Spinal cord (tissue), 10 donors: ENCODE measurements around the gene ARID3A. TPM values are rescaled to one million over a fixed set of nuclear protein-coding genes. Genes with fewer than 3 reads are reported as not detected.

Source experiments
- DNase-seq, 6 donors: peaks; one replicate each; pipeline versions ENCODE4 v3.0.0 to v3.0.0-alpha.2; 2013 to 2015; ENCODE audit warnings: low spot score in 6 of 6, low read depth in 4 of 6
- H3K27ac ChIP-seq: one replicate; pipeline ENCODE4 v1.5.1; 2013; ENCODE audit warnings: low read depth, low read length, control low read depth
- H3K27me3 ChIP-seq: one replicate; pipeline ENCODE4 v1.6.1; 2013; ENCODE audit warnings: low read length; ENCODE audit not compliant: control insufficient read depth, insufficient read depth
- H3K36me3 ChIP-seq: one replicate; pipeline ENCODE4 v1.6.1; 2013; ENCODE audit warnings: low read length; ENCODE audit not compliant: control insufficient read depth, insufficient read depth
- H3K4me1 ChIP-seq: one replicate; pipeline ENCODE4 v1.6.1; 2013; ENCODE audit warnings: low read length; ENCODE audit not compliant: control insufficient read depth, insufficient read depth
- H3K4me3 ChIP-seq: one replicate; pipeline ENCODE4 v1.5.1; 2013; ENCODE audit warnings: low read depth, low read length, control low read depth
- H3K9me3 ChIP-seq: one replicate; pipeline ENCODE4 v1.6.1; 2013; ENCODE audit warnings: low read length; ENCODE audit not compliant: control insufficient read depth, insufficient read depth
- WGBS: methylation state at CpG from one replicate; pipeline ENCODE4 v1.1.5; 2013; ENCODE audit warnings: missing lambda C conversion rate; ENCODE audit not compliant: insufficient coverage; 5-methylcytosine and 5-hydroxymethylcytosine counted together
- polyA plus RNA-seq, 2 donors: library from polyadenylated mRNA; unstranded; fragments of 120-200 nt; gene quantifications; one replicate each; pipeline ENCODE4 v1.2.1, GENCODE V29; 2013; ENCODE audit not compliant: insufficient read length in 2 of 2
- total RNA-seq, 2 donors: library from RNA; depleted of rRNA in 1 of 2; stranded (reverse); fragments of 120-200 nt in 1 of 2; fragments of >200 nt in 1 of 2; gene quantifications; one replicate each; pipeline versions ENCODE4 v1.2.3 to v1.2.4, GENCODE V29; 2013 to 2014
- donor health status: healthy.

ARID3A gene
- total and polyA plus RNA-seq, 4 donors: 4.8 to 14.8 (median 8.9) TPM

DNA sequence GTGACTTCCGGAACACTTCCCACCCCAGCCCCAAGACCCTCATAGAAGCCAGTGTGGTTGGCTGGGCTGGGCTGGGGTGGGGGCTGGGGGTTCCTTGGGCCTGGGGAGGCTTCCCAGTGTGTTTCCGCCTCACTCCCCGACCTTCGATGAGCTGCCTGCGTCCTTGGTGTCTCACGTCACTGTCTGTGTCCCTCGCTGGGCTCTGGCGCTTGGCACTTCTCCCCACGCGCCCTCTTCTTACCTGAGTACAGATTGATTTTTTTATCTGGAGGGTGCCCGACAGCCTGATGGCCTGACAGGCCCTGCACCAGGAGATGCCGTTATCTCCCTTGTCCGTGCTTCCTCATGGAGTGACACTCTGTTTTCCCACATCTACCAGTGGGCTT is 66.8 kb downstream of the ARID3A start:
- WGBS: 98% methylated on average over 12 of the region's 13 CpGs
- Histone ChIP-seq H3K27me3 (peaks cover 24% of the 10 kb centered on the region), H3K36me3 (peaks cover 81% of the 10 kb centered on the region)

DNA sequence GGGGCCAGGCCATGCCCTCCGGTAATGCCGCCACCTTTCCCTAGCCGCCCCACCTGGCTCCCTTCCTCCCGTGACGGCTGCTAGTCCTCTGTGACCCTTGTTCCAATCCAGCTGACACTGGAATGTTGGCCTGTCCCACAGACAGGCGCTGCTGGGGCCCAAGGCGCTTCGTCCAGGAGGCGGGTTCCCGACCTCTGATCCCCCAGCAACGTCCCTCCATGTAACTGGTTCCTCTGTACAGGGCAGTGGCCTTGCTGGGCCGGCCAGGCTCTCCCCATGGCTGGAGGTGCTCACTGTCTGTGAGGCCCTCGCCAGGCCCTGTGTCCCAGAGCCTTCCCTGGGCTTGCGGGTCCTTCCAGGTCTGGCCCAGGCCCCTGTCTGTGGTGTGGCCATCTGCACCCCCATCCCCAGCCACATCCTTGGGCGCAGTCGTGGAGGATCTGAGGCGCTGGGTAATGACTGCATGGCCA is 67.6 kb downstream of the ARID3A start:
- peaks cover 74% of the 10 kb centered on the region for H3K36me3 ChIP-seq
- WGBS: 91% methylated on average over 17 of the region's 17 CpGs

More for the DNA sequence above, 66.8 kb downstream of the ARID3A start:
- no peak for DNase-seq
- Histone ChIP-seq H3K9me3 (no peaks in the 10 kb centered on the region), H3K4me3 (no peak overlapping the region), H3K27ac (no peak overlapping the region), H3K4me1 (peaks cover 17% of the 10 kb centered on the region)

DNA sequence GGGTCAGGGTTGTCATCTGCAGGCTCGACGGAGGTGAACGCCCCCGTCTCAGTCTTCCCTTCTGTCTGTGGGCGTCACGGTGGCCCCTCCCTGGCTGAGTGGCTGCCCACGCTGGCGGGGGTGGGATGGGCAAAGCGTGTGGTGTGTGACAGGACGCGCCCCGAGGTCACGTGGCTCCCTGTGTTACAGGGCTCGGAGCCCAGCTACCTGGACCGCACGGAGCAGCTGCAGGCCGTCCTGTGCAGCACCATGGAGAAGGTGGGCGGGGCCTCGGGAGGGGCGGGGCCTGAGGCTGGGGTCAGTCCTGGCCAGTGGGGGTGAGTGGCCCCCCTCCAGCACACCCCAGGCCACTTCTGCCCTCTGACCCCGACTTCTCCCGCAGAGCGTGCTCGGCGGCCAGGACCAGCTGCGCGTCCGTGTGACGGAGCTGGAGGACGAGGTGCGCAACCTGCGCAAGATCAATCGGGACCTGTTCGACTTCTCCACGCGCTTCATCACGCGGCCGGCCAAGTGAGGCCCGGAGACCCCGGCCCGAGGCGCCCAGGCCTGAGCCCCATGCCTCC is 68.1 kb downstream of the ARID3A start:
- Histone ChIP-seq H3K4me3 (no peak overlapping the region), H3K36me3 (peaks cover 68% of the 10 kb centered on the region)
- WGBS: 89% methylated on average over 43 of the region's 43 CpGs

More for the DNA sequence above, 67.6 kb downstream of the ARID3A start:
- Histone ChIP-seq H3K4me1 (peaks cover 17% of the 10 kb centered on the region), H3K27me3 (peaks cover 31% of the 10 kb centered on the region), H3K9me3 (no peaks in the 10 kb centered on the region), H3K27ac (no peak overlapping the region), H3K4me3 (no peak overlapping the region)
- no peak for DNase-seq

DNA sequence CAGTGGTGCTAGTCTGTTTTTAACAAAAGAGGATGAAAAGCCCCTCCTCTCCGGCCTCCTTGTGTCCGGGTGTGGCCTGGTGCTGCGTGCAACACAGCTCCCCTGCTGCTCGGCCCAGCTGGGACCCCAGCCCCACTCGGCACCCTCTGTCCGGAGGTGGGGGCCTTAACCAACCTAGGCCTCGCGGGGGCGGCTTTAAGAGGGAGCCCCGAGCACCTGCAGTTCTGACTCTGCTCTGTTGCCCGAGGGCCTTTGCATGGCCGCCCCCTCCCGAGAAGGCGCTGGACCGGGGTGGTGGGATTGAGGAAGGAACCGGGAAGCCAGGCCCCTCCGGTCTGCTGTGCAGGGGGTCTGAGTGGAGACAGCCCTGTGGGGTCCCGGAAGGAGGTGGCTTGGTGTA is 68.7 kb downstream of the ARID3A start:
- no peak for DNase-seq
- H3K27me3 ChIP-seq: peaks cover 42% of the 10 kb centered on the region
- H3K4me3 ChIP-seq: no peak overlapping the region
- WGBS: 91% methylated on average over 14 of the region's 18 CpGs
- H3K36me3 ChIP-seq: peaks cover 62% of the 10 kb centered on the region
- H3K9me3 ChIP-seq: no peaks in the 10 kb centered on the region
- H3K4me1 ChIP-seq: peaks cover 17% of the 10 kb centered on the region
- H3K27ac ChIP-seq: no peak overlapping the region

More for the DNA sequence above, 68.1 kb downstream of the ARID3A start:
- peaks cover 36% of the 10 kb centered on the region for H3K27me3 ChIP-seq
- DNase-seq: no peak
- H3K9me3 ChIP-seq: no peaks in the 10 kb centered on the region
- no peak overlapping the region for H3K27ac ChIP-seq
- H3K4me1 ChIP-seq: peaks cover 17% of the 10 kb centered on the region

DNA sequence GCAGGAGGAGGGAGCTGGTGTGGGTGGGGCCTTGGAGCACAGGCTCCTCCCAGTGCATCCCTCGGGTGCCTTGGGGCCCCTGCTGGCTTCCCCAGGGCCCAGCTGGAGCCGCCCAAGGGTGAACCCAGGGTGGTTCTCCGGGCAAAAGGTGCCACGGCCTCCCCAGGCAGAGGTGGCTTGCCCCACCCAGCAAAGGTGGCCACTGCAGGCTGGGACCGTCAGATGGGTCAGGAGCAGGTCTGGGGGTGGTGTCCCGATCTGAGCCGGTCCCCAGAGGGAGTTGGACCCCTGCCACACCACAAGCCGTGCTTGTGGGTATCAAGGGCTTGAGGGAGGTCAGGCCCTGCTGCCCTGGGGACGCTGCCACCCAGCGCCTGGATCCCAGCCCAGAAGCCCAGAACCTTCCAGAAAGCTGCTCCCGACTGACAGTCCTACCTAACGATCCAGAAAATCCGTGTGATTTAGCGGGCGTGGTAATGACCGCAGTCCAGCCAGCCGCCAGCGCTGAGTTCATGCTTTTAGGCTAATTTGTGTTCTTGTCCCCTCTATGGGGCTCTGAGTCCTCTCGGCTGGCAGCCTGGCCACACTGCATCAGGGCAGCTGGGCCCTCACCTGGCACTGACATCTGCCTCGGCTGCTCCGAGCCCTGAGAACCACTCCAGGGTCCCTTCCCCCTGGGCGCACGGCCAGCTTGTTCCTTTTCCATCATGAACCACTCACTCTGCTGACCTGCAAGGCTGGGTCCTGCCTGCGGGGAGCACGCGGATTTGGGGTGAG is 69.4 kb downstream of the ARID3A start:
- Histone ChIP-seq H3K27ac (no peak overlapping the region), H3K9me3 (no peaks in the 10 kb centered on the region), H3K36me3 (peaks cover 55% of the 10 kb centered on the region), H3K4me3 (no peak overlapping the region), H3K27me3 (peaks cover 48% of the 10 kb centered on the region), H3K4me1 (peaks cover 17% of the 10 kb centered on the region)
- DNase-seq: peak in 1 of 6 donors; percentile 10
- 59% methylated on average over 26 of the region's 26 CpGs for WGBS

DNA sequence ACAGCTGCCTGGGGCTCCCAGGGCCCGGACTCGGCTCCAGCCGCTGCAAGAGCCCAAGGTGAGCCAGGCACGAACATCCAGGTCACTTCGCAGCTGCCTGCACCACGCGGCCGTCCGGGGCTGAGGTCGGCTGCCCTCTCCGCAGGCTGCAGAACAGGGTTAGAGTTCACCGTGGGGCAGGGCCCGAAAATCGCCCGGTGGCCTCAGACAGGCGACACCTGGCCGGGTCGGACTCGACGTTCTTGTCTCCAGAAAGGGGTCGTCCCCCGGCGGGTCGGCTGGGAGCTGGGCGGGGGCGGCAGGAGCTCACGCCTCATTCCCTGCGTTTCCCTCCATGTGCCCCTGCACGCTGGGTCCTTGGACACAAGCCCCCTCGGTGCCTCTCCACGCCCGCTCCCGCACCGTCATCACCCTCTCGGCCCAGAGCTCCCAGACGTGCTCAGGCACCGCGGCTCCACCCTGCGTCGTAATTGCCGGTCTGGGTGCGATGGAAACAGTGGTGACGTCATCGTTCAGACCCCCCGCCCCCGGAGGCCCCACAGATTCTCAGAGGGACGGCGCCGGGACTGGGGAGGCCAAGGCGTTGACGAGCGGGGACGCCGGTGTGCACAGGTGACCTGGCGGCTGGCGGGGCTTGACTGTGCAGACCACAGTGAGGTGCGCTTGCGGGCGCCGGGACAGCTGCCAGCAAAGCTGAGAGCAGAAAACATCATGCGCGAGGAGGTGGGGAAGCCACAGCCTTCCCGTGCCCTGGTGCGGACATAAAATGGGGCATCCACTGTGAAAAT is 70.4 kb downstream of the ARID3A start:
- Histone ChIP-seq H3K27ac (no peak overlapping the region), H3K4me1 (peaks cover 23% of the 10 kb centered on the region), H3K9me3 (no peaks in the 10 kb centered on the region), H3K27me3 (peaks cover 54% of the 10 kb centered on the region), H3K4me3 (no peak overlapping the region), H3K36me3 (peaks cover 45% of the 10 kb centered on the region)
- DNase-seq: peak in 2 of 6 donors; percentile 39 to 53
- WGBS: 11% methylated on average over 64 of the region's 64 CpGs

DNA sequence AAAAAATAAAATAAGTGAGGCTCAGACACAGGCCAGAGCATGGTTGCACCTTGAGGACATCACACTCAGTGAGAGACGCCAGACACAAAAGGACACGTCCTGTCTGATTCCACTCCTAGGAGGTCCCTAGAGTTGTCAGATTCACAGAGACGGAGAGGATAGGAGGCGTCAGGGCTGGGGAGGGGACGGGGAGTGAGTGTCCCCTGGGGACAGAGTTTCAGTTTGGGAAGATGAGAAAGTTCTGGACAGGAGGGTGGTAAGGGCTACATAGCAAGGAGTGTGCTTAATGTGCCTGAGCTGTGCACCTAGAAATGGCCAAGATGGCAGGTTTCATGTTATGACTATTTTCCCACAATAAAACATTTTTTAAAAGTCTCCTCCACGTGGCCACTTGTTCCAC is 72.2 kb downstream of the ARID3A start:
- Histone ChIP-seq H3K36me3 (peaks cover 30% of the 10 kb centered on the region), H3K9me3 (no peaks in the 10 kb centered on the region), H3K4me3 (no peak overlapping the region), H3K27ac (no peak overlapping the region), H3K27me3 (peaks cover 66% of the 10 kb centered on the region), H3K4me1 (peaks cover 29% of the 10 kb centered on the region)
- WGBS: 40% methylated on average over 6 of the region's 6 CpGs
- no peak for DNase-seq

DNA sequence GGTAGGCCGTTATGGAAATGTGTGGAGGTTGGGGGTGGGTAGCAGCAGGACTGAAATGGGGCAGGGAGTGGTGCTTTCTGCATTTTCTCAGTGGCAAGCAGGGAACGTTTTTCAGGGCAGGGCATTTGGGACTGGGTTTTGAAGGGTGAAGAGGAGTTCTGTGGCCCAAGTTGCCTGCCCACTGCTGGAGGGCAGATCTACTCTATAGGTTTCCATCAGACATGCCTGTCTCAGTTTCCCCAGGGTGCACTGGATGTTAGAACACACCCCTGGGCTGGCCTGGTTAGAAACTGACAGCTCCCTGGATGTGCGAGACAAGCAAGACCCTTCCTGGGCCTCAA is 73.5 kb downstream of the ARID3A start:
- Histone ChIP-seq H3K36me3 (peaks cover 17% of the 10 kb centered on the region), H3K4me3 (no peak overlapping the region), H3K27ac (no peak overlapping the region), H3K9me3 (no peaks in the 10 kb centered on the region), H3K4me1 (peaks cover 29% of the 10 kb centered on the region), H3K27me3 (peaks cover 66% of the 10 kb centered on the region)
- WGBS: 85% methylated on average over 3 of the region's 3 CpGs
- DNase-seq: no peak

DNA sequence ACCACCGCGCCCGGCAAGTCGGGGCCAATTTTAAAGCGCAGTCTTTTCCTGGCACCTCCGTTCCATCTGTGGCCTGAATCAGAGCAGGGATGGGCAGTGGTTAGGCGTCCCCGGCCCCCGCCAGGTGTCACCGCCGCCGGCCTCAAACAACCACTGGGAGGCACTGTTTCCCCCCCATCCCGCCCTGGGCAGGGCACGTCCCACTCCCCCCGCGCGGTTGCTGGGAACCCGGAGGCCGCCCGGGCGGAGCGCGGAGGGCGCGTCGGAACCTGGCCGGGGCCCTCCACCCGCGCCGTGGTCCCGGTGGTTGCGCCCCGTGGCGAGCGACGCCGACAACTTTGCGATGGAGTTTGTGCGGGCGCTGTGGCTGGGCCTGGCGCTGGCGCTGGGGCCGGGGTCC is 74.3 kb downstream of the ARID3A start, which contains the start of gene GRIN3B:
GRIN3B (plus strand) TSS at position 325 of the 400 bp plus-strand sequence; CDS start at position 344, 19 bp downstream.
- DNase-seq: peak in 1 of 6 donors; percentile 32
- Histone ChIP-seq H3K27ac (no peak within 1 kb of the TSS), H3K4me1 (peaks cover 28% of the 10 kb centered on the region), H3K27me3 (peaks cover 66% of the 10 kb centered on the region), H3K9me3 (no peaks in the 10 kb centered on the region), H3K36me3 (peaks cover 17% of the 10 kb centered on the region), H3K4me3 (no peak within 1 kb of the TSS)
- 1% methylated on average over 43 of the region's 43 CpGs for WGBS
